Measurements from ENCODE around the gene KIAA0825.
A peak's percentile ranks its signal among the peaks of the same experiment; 100 is the strongest.

The KIAA0825 gene

DNA sequence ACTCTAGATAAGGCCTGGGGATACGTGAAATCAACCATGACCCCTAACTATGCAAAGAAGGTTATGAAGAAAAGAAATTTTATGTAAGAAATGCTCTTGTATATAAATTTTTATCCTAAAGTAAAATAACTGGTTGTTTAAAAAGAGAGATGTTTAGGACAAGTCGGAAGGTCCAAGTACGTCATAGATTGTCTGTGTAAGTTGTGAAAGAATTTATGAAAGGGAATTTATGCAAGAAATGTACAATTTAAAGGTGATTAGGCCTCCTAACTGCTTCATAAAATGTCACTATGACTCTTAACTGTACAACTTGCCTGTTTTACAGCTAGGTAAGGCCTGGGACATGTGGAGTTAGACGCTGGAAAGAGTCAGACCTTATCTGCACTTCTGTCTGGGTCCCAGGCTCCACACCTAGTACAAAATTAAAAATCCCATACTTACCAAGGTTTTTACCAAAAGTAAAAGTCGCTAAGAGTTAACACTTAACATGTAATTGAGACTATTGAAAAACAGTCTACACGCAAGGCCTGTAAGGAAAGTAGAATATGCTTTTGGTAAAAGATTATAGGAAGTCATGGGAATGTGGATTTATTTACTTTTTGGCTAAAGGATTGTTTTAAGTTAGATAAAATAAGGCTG is 77.4 kb downstream of the KIAA0825 start:
- DNase-seq (ENCODE audit: extremely low spot score), result no peak
- TF ChIP-seq SUZ12 (IDR thresholded peaks at IDR 0.05), result no peak
- no peak for TF ChIP-seq FOXM1 (IDR thresholded peaks at IDR 0.05; ENCODE audit: borderline replicate concordance)
- TF ChIP-seq L3MBTL2 (conservative IDR thresholded peaks at IDR 0.05), result no peak
- no peak for TF ChIP-seq BHLHE40 (IDR thresholded peaks at IDR 0.05; ENCODE audit: borderline replicate concordance)
- POLR2A ChIA-PET, result no interaction called here
- CTCF ChIA-PET, result no interaction called here

DNA sequence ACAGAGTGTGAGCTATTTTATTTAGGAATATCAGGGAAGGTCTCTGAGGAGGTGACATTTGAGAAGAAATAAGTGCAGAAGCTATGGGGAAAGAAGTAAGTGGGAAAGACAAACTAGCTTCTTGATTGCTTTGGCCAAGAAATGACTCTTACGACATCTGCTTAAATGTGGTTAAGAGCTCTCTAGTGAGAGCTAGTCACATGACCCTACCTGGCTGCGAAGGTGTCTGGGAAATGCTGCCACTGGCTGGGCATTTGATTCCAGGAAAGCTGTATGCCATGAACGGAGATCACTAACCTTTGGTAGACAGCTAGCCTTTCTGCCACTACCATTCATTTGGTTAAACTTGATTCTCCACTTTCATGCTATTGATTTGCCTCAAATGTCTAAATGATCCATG is 80.1 kb downstream of the KIAA0825 start:
- TF ChIP-seq ZNF384 (IDR thresholded peaks at IDR 0.05), result no peak
- no peak for TF ChIP-seq ELF4 (IDR thresholded peaks at IDR 0.05)
- no peak for TF ChIP-seq L3MBTL2 (conservative IDR thresholded peaks at IDR 0.05)
- no peak for TF ChIP-seq TARDBP (IDR thresholded peaks at IDR 0.05)
- TF ChIP-seq FOXM1 (IDR thresholded peaks at IDR 0.05; ENCODE audit: borderline replicate concordance), result no peak
- TF ChIP-seq SP1 (IDR thresholded peaks at IDR 0.05), result no peak
- no peak for TF ChIP-seq ARNT (IDR thresholded peaks at IDR 0.05)
- no peak for TF ChIP-seq BHLHE40 (IDR thresholded peaks at IDR 0.05; ENCODE audit: borderline replicate concordance)
- no peak for TF ChIP-seq LEF1 (IDR thresholded peaks at IDR 0.05; ENCODE audit: borderline replicate concordance)
- no peak for TF ChIP-seq CTBP1 (IDR thresholded peaks at IDR 0.05; ENCODE audit: borderline replicate concordance)
- no peak for TF ChIP-seq NFRKB (IDR thresholded peaks at IDR 0.05)
- TF ChIP-seq SUZ12 (IDR thresholded peaks at IDR 0.05), result no peak
- no peak for TF ChIP-seq FOXA1 (IDR thresholded peaks at IDR 0.05)
- no peak for TF ChIP-seq FOXK2 (IDR thresholded peaks at IDR 0.05)
- no peak for TF ChIP-seq HDGF (IDR thresholded peaks at IDR 0.05; ENCODE audit: borderline replicate concordance)
- TF ChIP-seq, protein P1, sequence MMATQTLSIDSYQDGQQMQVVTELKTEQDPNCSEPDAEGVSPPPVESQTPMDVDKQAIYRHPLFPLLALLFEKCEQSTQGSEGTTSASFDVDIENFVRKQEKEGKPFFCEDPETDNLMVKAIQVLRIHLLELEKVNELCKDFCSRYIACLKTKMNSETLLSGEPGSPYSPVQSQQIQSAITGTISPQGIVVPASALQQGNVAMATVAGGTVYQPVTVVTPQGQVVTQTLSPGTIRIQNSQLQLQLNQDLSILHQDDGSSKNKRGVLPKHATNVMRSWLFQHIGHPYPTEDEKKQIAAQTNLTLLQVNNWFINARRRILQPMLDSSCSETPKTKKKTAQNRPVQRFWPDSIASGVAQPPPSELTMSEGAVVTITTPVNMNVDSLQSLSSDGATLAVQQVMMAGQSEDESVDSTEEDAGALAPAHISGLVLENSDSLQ (IDR thresholded peaks at IDR 0.05), result no peak
- ChIA-PET CTCF (no interaction called here), POLR2A (no interaction called here)
- no peak for DNase-seq (ENCODE audit: extremely low spot score)

DNA sequence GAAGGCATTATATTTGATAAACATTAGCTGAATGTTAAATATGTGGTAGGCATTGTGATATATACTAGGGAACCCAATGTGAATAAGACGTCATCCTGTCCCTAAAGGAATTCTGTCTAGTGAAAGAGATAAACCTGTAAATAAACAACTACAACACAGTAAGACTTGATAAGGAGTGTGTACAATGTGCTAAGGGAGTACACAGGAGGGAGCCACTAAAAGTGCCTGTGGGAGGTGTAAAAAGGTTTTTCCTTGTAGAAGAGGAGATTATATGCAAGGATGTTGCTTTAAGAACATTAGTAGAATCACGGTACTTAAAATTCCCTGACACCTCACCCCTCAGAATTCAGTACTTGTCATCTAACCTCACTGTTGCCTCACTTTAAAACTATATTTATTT is 91.7 kb downstream of the KIAA0825 start:
- no peak for TF ChIP-seq ELF4 (IDR thresholded peaks at IDR 0.05)
- no peak for TF ChIP-seq HDGF (IDR thresholded peaks at IDR 0.05; ENCODE audit: borderline replicate concordance)
- no peak for TF ChIP-seq FOXA1 (IDR thresholded peaks at IDR 0.05)
- TF ChIP-seq BHLHE40 (IDR thresholded peaks at IDR 0.05; ENCODE audit: borderline replicate concordance), result no peak
- no peak for TF ChIP-seq NFRKB (IDR thresholded peaks at IDR 0.05)
- ChIA-PET CTCF (interaction anchor here (0.6 to 1.2 kb wide), 2 partner anchors 198 to 211 kb away, joined by 3 read pairs; no protein-coding TSS in a partner anchor), POLR2A (no interaction called here)
- DNase-seq (ENCODE audit: extremely low spot score), result no peak

DNA sequence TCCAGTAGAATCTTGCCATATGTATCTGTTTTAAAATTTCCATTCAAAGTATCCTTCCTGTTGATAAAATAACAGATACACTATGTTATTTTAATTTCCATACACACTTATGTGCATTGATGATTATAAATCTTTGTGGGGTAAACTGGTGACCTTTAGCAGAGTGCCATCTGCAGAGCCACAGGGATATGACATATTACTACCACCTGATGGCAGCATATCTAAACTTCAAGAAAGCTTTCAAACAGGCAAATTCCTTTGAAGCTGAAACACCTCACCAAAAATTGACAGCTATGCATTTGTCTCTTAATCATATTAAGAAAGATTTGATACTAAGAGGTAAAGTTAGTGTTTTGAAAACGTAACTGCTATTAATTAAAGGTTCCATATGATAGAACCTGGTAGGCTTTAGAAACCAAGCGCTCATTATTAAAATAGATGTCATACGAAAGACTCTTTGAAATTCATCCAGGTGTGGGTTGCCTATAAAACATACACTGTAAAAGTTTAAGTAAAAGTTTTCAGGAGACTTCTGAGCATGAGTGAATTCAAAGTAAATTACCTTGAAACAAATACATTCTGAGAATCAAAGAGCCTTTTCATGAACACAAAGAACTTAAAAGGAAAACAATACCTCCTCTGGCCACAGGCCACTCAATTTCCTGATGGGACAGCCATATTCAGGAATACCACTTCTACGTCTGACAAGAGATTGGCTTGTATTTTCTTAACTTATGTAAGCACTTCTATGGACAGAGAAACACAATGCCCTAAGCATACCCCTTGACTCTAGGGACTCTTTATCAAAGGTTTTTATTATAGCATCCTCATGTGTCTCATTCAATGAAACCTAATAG is 93.3 kb downstream of the KIAA0825 start:
- CTCF ChIA-PET, result interaction anchor here (0.5 to 2.3 kb wide), 5 partner anchors 16 to 1861 kb away, joined by 3 to 13 read pairs (median 3); no protein-coding TSS in a partner anchor
- TF ChIP-seq TARDBP (IDR thresholded peaks at IDR 0.05) (no peak), FOXK2 (IDR thresholded peaks at IDR 0.05) (no peak), FOXM1 (IDR thresholded peaks at IDR 0.05; ENCODE audit: borderline replicate concordance) (no peak), SP1 (IDR thresholded peaks at IDR 0.05) (no peak), SUZ12 (IDR thresholded peaks at IDR 0.05) (no peak), ELF4 (IDR thresholded peaks at IDR 0.05) (no peak), LEF1 (IDR thresholded peaks at IDR 0.05; ENCODE audit: borderline replicate concordance) (no peak), HDGF (IDR thresholded peaks at IDR 0.05; ENCODE audit: borderline replicate concordance) (no peak), BHLHE40 (IDR thresholded peaks at IDR 0.05; ENCODE audit: borderline replicate concordance) (no peak), L3MBTL2 (conservative IDR thresholded peaks at IDR 0.05) (no peak), FOXA1 (IDR thresholded peaks at IDR 0.05) (no peak), NFRKB (IDR thresholded peaks at IDR 0.05) (no peak)
- peak; percentile 30 for DNase-seq (ENCODE audit: extremely low spot score)

DNA sequence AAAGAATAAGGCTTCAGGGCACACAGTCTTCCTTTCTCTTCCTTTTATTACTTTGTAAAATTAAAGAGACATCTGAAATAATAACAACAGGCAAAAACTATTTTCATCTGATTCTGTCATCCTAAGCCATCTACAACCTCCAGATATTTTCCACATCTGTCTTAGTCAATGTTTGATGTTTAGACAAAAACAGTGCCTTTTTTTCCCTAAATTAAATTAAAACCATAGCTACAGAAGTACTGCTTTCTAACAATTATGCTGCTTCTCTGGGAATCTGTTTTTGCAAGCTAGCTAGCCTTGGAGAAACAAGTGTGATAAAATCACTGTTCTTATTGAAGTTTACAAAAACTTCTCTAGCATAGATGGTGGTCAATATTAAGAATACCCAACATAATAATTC is 95.4 kb downstream of the KIAA0825 start:
- POLR2A ChIA-PET, result no interaction called here
- TF ChIP-seq CTBP1 (IDR thresholded peaks at IDR 0.05; ENCODE audit: borderline replicate concordance) (no peak), HDGF (IDR thresholded peaks at IDR 0.05; ENCODE audit: borderline replicate concordance) (no peak), NFRKB (IDR thresholded peaks at IDR 0.05) (no peak), FOXA1 (IDR thresholded peaks at IDR 0.05) (no peak), ZNF384 (IDR thresholded peaks at IDR 0.05) (no peak), SUZ12 (IDR thresholded peaks at IDR 0.05) (no peak), BHLHE40 (IDR thresholded peaks at IDR 0.05; ENCODE audit: borderline replicate concordance) (no peak), ELF4 (IDR thresholded peaks at IDR 0.05) (no peak), SP1 (IDR thresholded peaks at IDR 0.05) (no peak), ARNT (IDR thresholded peaks at IDR 0.05) (no peak), LEF1 (IDR thresholded peaks at IDR 0.05; ENCODE audit: borderline replicate concordance) (no peak), FOXK2 (IDR thresholded peaks at IDR 0.05) (no peak), L3MBTL2 (conservative IDR thresholded peaks at IDR 0.05) (no peak), TARDBP (IDR thresholded peaks at IDR 0.05) (no peak), FOXM1 (IDR thresholded peaks at IDR 0.05; ENCODE audit: borderline replicate concordance) (no peak)
- TF ChIP-seq, protein P1 (IDR thresholded peaks at IDR 0.05), result no peak
- CTCF ChIA-PET, result interaction anchor here (2.3 kb wide), 1 partner anchor 215 kb away, joined by 13 read pairs; no protein-coding TSS in a partner anchor
- DNase-seq (ENCODE audit: extremely low spot score), result no peak

More for the DNA sequence above, 93.3 kb downstream of the KIAA0825 start:
- POLR2A ChIA-PET, result no interaction called here

DNA sequence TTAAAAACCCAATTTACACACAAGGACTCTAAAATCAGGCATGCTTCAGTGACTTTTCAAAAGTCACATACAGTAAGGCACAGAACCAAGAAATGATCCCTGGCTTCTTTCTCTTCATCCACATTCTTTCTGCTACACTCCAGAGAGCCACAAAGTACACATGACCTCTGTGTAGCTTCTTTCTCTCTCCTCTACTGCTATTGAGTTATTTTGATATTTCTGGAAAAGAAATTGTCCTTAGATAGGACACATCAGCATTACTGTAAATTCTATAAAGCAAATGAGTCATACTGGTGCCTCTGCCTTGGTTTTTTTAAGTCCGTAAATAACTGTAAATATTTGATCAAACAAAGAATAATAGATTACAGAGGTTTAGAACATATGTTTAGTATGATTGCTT is 96.3 kb downstream of the KIAA0825 start:
- ChIA-PET POLR2A (no interaction called here), CTCF (no interaction called here)
- TF ChIP-seq LEF1 (IDR thresholded peaks at IDR 0.05; ENCODE audit: borderline replicate concordance) (no peak), TARDBP (IDR thresholded peaks at IDR 0.05) (no peak), FOXA1 (IDR thresholded peaks at IDR 0.05) (no peak), FOXM1 (IDR thresholded peaks at IDR 0.05; ENCODE audit: borderline replicate concordance) (no peak), ARNT (IDR thresholded peaks at IDR 0.05) (no peak), CTBP1 (IDR thresholded peaks at IDR 0.05; ENCODE audit: borderline replicate concordance) (no peak), HDGF (IDR thresholded peaks at IDR 0.05; ENCODE audit: borderline replicate concordance) (no peak), BHLHE40 (IDR thresholded peaks at IDR 0.05; ENCODE audit: borderline replicate concordance) (no peak), ZNF384 (IDR thresholded peaks at IDR 0.05) (no peak), NFRKB (IDR thresholded peaks at IDR 0.05) (no peak), L3MBTL2 (conservative IDR thresholded peaks at IDR 0.05) (no peak), ELF4 (IDR thresholded peaks at IDR 0.05) (no peak), FOXK2 (IDR thresholded peaks at IDR 0.05) (no peak), SUZ12 (IDR thresholded peaks at IDR 0.05) (no peak)
- no peak for DNase-seq (ENCODE audit: extremely low spot score)
